HG03521 (cell line): Measurements from ENCODE around the gene FCRL3.

Source experiments
- ATAC-seq: cut with Tn5 transposase; IDR thresholded peaks from one replicate; pipeline ENCODE4 v1.9.1; 2021; ENCODE audit warnings: mild to moderate bottlenecking, moderate library complexity; ENCODE audit not compliant: unreplicated experiment

Gene FCRL3

DNA sequence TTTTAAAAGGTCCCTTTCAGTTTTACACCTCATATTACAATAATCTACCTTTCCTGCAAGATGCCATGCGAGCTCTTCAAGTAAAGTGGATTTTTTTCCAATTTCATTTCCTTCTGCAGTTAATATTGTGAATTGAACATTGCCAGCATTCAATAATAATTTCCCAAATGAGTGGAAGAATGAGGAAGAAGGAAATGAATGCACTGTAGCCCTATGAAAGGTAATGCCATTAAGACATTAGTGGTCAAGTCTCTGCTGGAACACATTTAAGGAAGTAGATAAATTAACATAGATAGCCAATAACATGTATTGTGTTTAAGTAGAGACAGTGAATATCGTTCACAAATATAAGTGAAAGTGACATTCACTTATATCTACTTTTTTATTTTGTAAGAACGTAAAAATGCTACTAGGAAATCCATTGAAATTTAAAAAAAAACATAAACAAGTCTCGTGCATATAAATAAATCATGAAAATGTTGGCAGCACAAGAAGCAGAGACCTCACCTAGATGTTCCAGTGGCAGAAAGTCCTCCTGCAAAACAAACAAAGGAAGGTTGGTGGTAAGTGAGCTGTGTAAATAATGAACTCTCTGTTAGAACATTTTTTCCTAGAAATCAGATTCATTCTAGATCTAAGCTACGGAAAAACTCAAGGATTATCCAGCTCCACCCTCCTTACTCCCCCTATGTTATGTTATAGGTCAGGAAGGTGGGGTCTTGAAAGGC is 17.7 kb downstream of the FCRL3 start:
- ATAC-seq, result no peak

- ATAC-seq, result no peak
Measured at GRCh38 chr1:157678721-157679120, 21.8 kb downstream of the FCRL3 start.

GRCh38 chr1:157673008-157673407 is 27.6 kb downstream of the FCRL3 start:
- no peak for ATAC-seq

DNA sequence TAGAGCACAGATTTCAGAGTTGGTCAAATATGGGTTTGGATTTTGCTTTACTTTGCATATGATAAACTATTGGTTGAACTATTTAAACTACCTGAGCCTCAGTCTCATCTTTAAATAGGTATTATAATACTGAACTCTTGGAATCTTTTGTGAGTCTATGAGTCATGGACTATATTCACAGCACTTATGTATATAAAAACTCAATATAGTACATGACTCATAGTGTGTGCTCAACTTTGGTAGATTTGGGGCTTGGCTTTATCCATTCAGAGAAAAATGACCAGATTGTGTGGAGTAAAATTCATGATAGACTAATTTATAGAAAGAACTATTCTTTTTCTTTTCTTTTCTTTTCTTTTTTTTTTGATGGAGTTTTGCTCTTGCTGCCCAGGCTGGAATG is 28.7 kb downstream of the FCRL3 start:
- no peak for ATAC-seq

GRCh38 chr1:157659576-157660247 is 40.9 kb downstream of the FCRL3 start:
- no peak for ATAC-seq

DNA sequence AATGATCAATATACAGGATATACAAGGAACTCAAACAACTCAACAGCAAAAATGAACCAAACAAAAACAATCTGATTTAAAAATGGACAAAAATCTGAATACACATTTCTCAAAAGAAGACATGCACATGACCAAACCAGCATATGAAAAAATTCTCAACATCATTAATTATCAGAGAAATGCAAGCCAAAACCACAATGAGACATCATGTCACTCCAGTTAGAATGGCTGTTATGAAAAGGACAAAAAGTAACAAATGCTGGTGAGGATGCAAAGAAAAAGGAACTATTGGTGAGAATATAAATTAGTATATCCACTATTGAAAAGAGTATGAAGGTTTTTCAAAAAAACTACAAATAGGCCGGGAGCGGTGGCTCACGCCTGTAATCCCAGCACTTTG is 42.0 kb downstream of the FCRL3 start:
- ATAC-seq, result no peak

GRCh38 chr1:157653494-157653873 is 47.1 kb downstream of the FCRL3 start:
- ATAC-seq, result no peak

DNA sequence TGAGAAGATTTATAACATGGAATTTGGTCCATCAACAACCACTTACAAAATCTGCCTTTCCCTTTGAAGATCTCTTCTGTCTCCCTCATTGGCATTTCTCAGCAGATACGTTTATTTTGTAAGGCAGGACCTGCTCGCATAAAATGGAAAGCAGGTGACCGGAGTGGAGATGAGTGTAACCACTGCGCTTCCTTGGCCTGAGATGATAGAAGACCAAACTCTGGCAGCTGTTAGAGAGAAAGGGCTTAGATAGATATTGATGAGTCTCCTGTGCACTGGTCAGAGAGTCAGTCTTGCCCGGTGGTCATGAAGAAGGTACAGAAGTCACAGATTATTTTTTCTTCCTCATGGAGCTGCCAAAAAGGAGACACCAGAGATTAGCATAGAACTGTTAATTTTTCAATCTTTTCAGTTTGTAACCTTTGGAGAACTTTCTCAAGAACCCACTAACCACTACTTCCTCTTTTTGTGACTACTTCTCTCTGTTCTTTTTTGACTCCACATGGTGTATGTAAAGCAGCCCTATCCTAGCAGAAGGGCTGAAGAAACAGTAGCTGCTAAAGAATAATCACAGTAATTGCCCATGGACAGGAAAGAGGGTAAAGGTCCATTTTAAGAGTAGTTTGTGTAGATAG is 47.6 kb downstream of the FCRL3 start:
- ATAC-seq, result peak; percentile 96

DNA sequence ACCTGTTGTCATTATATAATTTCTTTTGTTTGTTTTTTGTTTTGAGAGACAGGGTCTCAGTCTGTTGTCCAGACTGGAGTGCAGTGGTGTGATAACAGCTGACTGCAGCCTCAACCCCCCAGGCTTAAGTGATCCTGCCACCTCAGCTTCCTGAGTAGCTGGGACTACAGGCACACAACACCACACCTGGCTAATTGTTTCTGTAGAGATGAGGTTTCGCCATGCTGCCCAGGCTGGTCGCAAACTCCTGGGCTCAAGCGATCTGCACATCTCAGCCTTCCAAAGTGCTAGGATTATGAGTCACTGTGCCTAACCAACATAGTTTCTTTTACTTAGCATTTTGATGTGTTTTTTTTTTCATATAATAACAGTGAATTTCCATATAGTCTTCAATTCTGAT is 52.3 kb downstream of the FCRL3 start:
- ATAC-seq, result no peak

DNA sequence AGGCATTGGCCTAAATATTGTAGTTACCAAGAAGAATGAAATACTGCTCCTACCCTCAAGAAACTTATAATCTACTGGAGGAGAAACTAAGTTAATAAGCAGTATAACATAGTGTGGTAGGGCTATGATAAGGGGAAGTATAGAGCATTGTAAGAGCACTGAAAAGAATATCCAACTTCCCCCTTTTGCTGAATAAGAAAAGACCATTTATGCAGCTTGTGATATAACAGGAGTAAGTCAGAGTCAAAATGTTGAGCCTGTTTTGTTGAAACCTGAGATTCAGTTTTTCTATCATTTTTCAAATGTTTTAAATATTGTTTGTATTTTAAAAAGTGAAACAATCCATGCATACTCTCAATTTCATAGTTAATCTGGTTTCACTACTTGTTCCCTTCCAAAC is 54.4 kb downstream of the FCRL3 start:
- no peak for ATAC-seq

DNA sequence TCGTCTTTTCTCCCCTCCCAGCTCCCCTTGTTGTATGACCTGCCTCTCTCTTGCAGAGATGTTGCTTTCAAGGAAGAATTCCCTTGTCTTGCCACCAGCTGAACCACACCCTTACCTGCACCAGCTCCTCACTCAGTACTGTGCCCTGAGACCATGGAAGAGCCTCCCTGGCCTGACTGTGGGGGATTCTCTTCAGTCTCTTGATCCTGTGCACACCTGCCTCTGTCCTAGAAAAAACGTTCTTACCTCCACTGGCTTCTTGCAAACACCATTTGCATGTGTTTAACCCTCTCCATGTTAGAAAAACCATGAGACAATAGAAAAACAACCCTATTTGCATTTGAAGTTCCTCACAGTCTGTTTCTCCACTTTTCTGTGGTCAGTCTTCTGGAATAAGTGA is 59.4 kb downstream of the FCRL3 start:
- ATAC-seq, result no peak

GRCh38 chr1:157639800-157640199 is 60.8 kb downstream of the FCRL3 start:
- ATAC-seq, result no peak

DNA sequence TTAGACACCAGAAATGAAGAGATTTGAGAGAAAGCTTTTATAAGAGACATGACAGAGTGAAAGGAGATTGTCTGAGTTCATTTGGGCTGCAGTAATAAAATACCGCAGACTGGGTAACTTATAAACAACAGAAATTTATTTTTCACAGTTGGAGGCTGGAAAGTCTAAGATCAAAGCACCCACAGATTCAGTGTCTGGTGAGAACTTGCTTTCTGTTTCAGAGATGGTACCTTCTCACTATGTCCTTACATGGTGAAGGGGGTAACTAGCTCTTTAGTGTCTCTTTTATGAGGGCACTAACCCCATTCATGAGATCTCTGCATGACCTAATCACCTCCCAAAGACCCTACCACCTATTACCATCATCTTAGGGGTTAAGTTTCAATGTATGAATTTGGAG is 71.8 kb downstream of the FCRL3 start:
- ATAC-seq, result no peak
